GM12878 (cell line): ENCODE results near the gene DNAH1.

Experiments used
- ATF2 ChIP-seq: IDR thresholded peaks from 2 replicates; pipeline ENCODE4 v1.6.1; 2012; ENCODE audit warnings: low read length, inconsistent platforms
- CTCF ChIP-seq, 3 experiments: IDR thresholded peaks in 2 of 3; conservative IDR thresholded peaks in 1 of 3; 2 replicates each; pipeline ENCODE4 v1.5.1; 2011; ENCODE audit warnings: low read depth in 3 of 3, low read length in 3 of 3, mild to moderate bottlenecking in 3 of 3, control low read depth in 2 of 3, moderate library complexity in 2 of 3, inconsistent platforms in 1 of 3, mixed read lengths in 1 of 3; ENCODE audit not compliant: control insufficient read depth in 2 of 3, insufficient read depth in 1 of 3; ENCODE audit errors: extremely low read depth in 1 of 3
- MAX ChIP-seq: IDR thresholded peaks from 2 replicates; pipeline ENCODE4 v1.6.1; 2012; ENCODE audit warnings: low read depth, low read length, improper control_type of control experiment
- PBX3 ChIP-seq: IDR thresholded peaks from 2 replicates; pipeline ENCODE4 v1.6.1; 2011; ENCODE audit warnings: mild to moderate bottlenecking, low read depth, low read length, moderate library complexity; ENCODE audit not compliant: insufficient replicate concordance
- POLR2A ChIP-seq: IDR thresholded peaks from 2 replicates; pipeline ENCODE4 v1.6.1; 2011; ENCODE audit warnings: low read depth, mild to moderate bottlenecking, low read length
- STAT3 ChIP-seq: IDR thresholded peaks from 2 replicates; pipeline ENCODE4 v1.6.1; 2011; ENCODE audit warnings: low read depth, low read length, improper control_type of control experiment
- SUZ12 ChIP-seq: fragments of 200-600 bp; sonication (generic); IDR thresholded peaks from one replicate; pipeline ENCODE4 v1.6.1; 2018; ENCODE audit warnings: antibody characterized with exemption, mild to moderate bottlenecking; ENCODE audit not compliant: unreplicated experiment
- YY1 ChIP-seq: IDR thresholded peaks from 2 replicates; pipeline ENCODE4 v1.6.1; 2011; ENCODE audit warnings: low read depth, mild to moderate bottlenecking, low read length
- ZZZ3 ChIP-seq: IDR thresholded peaks from 2 replicates; pipeline ENCODE4 v1.6.1; 2011; ENCODE audit warnings: low read depth; ENCODE audit not compliant: control insufficient read depth, insufficient read length

GRCh38 chr3:52293491-52294319, 22.4 kb upstream of the DNAH1 start:
- no peak for TF ChIP-seq STAT3
- TF ChIP-seq MAX, result no peak
- no peak for TF ChIP-seq CTCF (IDR thresholded peaks at IDR 0.05 in 2 of 3, conservative IDR thresholded peaks at IDR 0.05 in 1 of 3; ENCODE audit: control insufficient read depth in 2 of 3, extremely low read depth in 1 of 3, insufficient read depth in 1 of 3, low read depth in 3 of 3, low read length in 3 of 3)
- TF ChIP-seq ATF2, result no peak
- TF ChIP-seq YY1, result no peak
- no peak for TF ChIP-seq POLR2A
- TF ChIP-seq SUZ12, result no peak
- no peak for TF ChIP-seq PBX3
- TF ChIP-seq ZZZ3, result no peak
